Superior temporal gyrus (tissue), 1 donor: ENCODE measurements around the gene NELL2.

Source experiments
- DNase-seq: peaks from one replicate; pipeline ENCODE4 v3.0.0-alpha.2; 2016; ENCODE audit errors: extremely low spot score

Gene NELL2

DNA sequence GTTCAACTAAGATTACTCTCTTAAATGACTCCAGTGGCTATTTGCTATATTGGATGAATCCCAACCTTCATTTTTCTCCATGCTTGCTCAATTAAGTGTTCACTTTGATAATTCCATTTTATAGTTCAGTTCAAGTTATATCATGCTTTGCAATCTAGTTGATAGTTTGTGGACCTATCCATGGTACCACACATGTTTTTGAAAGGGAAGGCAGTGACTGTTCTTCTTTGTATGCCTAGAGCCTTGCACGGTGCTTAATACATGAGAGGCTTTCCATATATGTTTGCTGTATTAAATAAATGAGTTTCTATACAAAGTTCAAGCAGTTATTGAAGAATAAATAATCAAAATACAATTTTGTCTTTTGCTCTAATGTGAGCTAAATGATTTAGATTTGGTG, 391.3 kb downstream of the NELL2 start:
- no peak for DNase-seq

DNA sequence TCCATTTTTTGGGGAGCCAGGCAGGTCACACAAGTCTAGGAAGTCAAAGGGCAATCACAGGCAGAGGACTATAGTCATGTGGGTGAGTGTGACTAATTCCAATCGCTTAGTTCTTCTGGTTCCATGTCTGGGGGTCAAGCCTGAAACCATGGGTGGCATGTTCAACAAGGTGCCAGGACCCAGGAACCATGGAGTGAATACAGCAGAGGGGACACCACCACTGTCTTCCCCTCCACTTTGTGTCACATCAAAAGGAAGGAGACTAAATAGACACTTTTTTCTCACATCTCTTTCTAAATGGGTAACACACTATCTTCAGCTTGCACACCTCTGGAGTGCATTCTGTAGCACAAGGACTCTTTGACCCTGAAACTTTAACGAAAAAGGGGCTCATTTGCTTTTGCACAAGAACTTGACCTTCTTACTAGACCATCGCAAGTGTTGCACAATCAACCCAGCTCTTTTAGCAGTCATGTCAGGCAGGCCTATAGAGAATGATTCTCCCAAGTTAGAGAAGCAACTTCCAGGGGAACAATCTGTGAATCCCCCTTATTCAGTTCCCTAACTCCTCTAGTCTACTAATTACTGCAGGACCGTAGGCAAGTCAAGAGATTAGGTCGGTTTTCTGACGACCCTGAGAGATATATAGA, 398.7 kb downstream of the NELL2 start:
- DNase-seq, result no peak

DNA sequence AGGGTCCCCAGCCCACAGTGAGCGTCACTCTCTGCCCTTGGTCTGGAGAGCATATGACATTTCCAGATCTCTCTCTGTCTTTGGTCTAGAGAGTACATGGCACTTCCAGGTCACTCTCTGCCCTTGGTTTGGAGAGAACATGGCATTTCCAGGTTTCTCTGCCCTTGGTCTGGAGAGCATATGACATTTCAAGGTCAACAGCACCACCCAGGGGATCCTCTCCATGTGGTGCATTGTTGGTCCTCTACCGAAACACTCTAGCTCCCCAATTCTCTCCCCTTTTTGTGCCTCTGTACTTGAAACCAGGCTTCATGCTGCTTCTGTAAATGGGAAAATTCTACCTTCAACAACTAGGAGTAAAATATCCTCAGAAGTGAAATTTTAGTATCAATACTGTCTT, 399.4 kb downstream of the NELL2 start:
- DNase-seq, result no peak

GRCh38 chr12:44465139-44465538, 411.0 kb downstream of the NELL2 start:
- DNase-seq, result no peak

DNA sequence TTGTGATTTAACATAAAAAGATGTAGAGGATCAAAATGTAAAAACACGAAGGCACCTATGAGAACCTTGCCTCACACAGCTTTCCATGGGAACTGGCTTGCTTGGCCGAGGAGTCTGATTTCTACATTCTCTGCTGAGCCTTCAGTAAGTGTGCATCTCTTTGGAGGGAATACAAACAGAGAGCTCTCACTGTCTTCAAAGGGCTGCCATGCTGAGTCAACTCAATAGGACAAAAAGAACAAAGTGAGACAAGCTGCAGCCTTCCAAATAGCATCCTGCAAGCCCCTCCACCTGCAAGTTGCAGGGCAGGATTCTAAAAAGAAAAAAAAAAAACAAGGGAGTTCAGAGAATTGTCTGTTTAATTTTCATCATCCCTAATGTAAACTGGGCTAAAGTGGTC, 411.9 kb downstream of the NELL2 start:
- no peak for DNase-seq

GRCh38 chr12:44462729-44463128, 413.4 kb downstream of the NELL2 start:
- no peak for DNase-seq

- no peak for DNase-seq
Observed at GRCh38 chr12:44460261-44460660, 415.9 kb downstream of the NELL2 start.

DNA sequence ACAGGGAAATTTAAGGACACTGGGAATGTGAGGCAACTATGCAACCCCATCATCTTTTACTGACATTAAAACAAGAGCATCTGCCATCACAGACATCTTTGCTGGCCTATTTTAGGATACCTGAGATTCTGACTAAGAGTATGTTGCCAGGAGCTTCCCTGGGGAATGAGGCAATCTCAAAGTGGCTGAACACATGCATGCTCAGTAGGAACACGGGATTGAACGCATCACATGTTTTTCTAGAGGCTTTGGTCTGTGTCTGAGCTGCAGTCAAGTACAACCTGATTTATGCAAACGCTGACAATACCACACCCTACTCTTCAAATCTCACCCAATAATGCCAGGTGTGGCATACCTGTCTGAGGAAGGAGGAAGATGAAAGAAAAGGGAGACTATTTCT, 416.5 kb downstream of the NELL2 start:
- DNase-seq, result no peak
